Stromal cell of bone marrow (primary cell): Measurements from ENCODE around the gene VAMP1.
"Not testable (repeated sequence)": the region's sequence is repeated elsewhere in the genome, so short reads cannot be mapped to it uniquely, and the experiment has no call there.

Experiments used
- DNase-seq: peaks from one replicate; pipeline ENCODE4 v3.0.0-alpha.2; 2012; ENCODE audit warnings: low read depth

The VAMP1 gene

DNA sequence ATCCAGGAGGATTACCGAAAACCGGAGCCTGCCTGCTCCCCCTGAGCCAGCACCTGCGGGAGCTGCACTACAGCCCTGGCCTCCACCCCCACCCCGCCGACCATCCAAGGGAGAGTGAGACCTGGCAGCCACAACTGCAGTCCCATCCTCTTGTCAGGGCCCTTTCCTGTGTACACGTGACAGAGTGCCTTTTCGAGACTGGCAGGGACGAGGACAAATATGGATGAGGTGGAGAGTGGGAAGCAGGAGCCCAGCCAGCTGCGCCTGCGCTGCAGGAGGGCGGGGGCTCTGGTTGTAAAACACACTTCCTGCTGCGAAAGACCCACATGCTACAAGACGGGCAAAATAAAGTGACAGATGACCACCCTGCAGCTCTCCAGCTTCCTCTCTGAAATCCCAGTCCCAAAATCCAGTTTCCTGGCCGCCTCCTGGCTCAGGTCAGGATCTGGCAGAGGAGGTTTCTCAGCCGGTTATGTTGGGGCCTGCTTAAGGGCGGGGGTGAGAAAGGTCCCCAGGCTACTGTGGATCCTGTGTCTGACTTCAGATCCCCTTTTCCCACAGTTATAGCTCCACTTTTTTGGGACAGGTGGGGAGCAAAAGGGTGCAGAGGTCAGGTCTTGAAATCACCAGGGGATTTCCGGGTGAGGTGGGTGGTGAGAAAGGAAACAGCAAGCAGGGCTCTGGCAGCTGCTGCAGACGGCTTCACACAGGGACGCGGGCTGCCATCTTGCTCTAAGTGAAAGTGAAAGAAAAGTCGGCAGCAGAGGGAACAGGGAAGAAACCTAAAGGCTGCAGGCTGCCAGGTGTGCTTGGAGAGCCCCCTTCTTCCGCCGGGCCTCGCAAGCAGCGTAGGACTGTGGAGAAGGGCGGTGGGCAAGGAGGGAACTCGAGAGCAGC is 18.9 kb downstream of the VAMP1 start, which contains the start of gene TAPBPL:
TSS of gene TAPBPL (plus strand) at position 695 of the 897 bp plus-strand sequence. CDS start 207 bp downstream, outside the sequence.
- peak; percentile 75 for DNase-seq

DNA sequence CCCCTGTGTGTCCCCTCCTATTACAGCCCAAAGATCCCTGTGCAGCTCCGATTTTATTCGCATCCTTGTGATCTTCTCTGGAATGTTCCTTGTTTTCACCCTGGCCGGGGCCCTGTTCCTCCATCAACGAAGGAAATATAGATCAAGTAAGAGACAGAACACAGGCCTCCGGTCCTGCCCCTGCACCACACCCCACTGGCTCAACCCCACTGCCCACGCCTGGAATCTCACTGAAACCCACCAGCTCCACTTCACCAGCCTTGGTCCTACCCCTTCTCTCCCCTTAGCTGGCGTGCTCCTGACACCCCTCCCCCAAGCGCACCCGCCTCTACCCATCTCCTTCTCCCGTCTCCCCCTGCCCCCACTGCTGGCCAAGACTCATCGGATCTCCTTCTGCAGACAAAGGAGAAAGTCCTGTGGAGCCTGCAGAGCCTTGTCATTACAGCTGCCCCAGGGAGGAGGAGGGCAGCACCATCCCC is 19.6 kb downstream of the VAMP1 start:
- no peak for DNase-seq

GRCh38 chr12:6450091-6450868 is 20.2 kb downstream of the VAMP1 start:
- no peak for DNase-seq

DNA sequence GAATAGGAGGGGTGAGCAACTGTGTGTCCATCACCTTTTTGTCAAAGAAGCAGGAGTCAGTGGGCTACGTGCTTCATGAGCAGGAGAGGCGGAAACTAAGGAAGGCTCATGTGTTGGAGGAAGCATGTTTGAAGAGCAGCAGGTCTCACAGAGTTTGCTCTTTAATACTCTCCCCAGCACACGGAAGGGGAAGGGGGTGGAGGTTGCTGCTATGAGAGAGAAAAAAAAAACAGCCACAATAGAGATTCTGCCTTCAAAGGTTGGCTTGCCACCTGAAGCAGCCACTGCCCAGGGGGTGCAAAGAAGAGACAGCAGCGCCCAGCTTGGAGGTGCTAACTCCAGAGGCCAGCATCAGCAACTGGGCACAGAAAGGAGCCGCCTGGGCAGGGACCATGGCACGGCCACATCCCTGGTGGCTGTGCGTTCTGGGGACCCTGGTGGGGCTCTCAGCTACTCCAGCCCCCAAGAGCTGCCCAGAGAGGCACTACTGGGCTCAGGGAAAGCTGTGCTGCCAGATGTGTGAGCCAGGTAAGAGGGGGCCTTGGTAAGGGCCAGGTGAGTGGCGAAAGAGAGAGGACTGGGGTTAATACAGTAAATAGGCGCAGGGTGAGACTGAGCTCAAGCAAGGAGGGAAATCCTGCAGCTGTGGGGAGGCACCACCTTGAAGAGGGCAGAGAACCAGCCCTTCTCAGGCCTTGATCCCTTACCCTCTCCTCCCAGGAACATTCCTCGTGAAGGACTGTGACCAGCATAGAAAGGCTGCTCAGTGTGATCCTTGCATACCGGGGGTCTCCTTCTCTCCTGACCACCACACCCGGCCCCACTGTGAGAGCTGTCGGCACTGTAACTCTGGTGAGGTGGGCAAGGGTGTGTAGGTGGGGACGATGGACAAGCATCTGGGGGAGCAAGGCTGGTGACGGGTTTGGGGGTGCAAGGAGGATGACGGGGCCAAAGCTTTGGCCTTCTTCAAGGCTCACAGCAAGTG is 25.5 kb downstream of the VAMP1 start, which contains the start of gene CD27:
TSS of gene CD27 (plus strand) at position 252 of the 985 bp plus-strand sequence. CDS start at position 393, 141 bp downstream.
- no peak for DNase-seq

DNA sequence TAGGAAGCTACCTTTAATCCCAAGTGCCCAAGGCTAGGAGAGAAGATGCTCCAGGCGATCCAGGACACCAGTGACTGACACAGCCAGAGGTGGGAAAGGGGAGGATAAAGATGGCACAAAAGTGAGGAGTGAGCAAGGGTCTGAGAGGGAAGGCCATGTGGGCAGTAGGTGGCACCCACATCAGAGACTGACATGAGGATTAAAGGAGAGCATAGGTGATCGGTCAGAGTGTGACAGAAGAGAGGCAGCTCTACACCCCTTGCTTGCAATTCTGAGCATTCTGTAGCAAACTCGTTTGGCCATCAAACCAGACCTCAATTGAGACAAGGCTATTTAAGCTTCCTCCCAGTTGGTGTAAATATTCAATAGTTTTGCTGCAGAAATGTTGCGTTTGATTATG is 26.4 kb downstream of the VAMP1 start:
- DNase-seq: no peak

- no peak for DNase-seq
These were observed 27.0 kb downstream of the VAMP1 start for GRCh38 chr12:6443361-6443983.

GRCh38 chr12:6442836-6443235 is 27.6 kb downstream of the VAMP1 start:
- no peak for DNase-seq

- DNase-seq: no peak
These were observed 30.1 kb downstream of the VAMP1 start for GRCh38 chr12:6440391-6440790.

- no peak for DNase-seq
These were observed 32.1 kb downstream of the VAMP1 start for GRCh38 chr12:6438345-6438744.

- no peak for DNase-seq
These were observed 32.9 kb downstream of the VAMP1 start for GRCh38 chr12:6437586-6437985.

GRCh38 chr12:6435961-6436715 is 34.3 kb downstream of the VAMP1 start:
- DNase-seq: no peak

DNA sequence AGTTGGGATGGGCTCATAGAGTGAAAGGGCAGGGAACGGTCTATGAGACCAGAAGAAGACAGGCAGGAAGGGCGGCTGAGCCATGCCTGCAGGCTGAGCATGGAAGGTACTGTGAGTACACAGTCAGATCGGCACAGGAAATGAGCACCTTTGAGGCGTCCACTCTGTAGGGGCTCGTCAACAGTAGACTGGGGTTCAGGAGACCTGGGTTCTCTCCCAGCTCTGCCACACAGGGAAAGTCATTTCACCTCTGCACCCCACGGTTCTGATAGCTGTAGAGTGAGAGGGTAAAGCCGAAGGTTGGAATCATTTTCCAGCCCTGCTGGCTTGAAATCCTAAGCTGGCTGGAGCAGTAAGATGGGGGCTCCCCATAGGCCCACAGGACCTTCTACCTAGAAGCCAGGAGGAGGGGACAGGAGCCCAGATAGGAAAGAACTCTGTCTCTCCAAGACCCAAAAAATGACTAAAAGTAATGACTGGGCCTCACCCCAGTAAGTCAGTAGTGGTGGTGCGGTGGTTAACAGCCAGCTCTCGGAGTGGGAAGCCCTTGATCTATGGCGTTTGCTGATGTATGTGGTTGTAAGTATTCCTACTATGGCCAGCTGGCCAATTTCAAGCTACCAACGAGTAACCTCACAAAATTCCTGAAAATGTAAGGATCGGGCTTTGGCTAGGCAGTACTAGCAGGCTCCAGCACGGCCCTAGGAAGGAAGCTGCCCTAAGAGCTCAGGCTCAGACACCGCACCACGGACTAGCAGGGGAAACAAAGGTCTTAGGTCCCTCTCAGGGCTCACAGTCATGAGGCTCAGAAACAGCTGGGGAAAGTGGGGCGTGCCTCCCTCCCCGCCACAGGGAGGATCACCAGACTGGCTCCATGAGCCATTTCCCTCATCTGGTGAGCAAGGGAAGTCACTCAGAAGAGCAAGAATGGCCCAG is 36.0 kb downstream of the VAMP1 start:
- DNase-seq: no peak

DNA sequence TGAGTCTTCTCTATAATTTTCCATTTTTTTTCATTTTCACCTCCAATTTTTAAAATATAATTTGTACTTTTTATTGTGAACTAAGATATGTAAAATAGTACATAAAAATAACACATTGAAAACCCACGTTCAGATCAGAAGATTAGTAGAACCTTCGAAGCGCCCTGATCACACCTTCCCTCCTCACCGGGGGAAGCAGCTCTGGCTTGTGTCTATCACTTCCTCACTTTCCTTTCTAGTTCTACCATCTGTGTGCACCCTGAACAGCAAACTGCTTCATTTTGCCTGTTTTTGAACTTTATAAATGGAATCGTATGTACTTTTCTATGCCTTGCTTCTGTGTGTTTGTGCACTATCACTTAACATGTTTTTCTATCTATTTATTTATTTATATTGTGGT is 37.5 kb downstream of the VAMP1 start:
- DNase-seq: no peak

DNA sequence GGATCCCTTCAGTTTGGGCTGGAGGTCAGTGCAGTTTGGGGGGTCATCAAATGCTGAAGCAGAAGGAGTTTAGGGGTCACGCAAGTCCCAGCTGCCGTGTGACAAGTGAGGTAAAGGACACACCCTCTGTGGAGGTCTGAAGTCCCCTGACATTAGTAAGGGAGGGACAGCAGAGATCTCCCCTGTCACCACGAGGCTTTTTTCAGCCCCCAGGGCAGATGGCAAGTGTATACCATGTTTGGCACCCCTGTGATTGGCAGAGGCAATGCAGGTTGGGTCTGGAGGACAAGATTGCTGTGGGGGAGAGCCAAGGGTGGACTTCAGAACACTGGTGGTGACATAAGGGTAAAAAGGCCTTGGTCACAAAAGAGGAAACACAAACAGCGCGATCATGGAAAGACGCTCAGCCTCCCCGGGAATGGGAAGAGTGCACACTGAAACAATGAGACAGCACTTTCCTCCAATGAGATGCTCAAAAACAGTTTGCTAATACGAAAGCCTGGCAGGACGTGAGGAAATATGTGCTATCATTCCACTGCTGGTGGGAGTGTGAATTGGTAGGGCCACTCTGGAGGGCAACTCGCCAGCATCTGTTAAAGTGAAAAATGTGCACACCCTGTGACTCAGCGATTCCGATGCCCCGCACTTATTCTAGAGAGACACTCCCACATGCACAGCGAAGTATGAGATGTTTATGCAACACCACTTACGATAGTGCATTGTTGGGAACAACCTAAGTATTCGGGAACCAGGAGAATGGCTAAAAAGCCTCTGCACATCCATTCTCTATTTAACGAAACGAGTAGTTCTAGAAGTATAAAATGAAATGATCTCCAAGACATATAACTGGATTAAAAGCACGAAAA is 40.1 kb downstream of the VAMP1 start:
- DNase-seq: peak; percentile 94

GRCh38 chr12:6428326-6428725 is 42.2 kb downstream of the VAMP1 start:
- no peak for DNase-seq

GRCh38 chr12:6427796-6428195 is 42.7 kb downstream of the VAMP1 start:
- not testable (repeated sequence) for DNase-seq

GRCh38 chr12:6426882-6427671 is 43.4 kb downstream of the VAMP1 start:
- no peak for DNase-seq
